HPDE6-E6E7 (cell line): ENCODE results near the gene ESYT3.
A peak's percentile ranks its signal among the peaks of the same experiment; 100 is the strongest.
"Not testable (repeated sequence)": the region's sequence is repeated elsewhere in the genome, so short reads cannot be mapped to it uniquely, and the experiment has no call there.

ENCODE experiments used
- DNase-seq: peaks from one replicate; pipeline ENCODE4 v3.0.0; 2011; ENCODE audit warnings: missing footprints; ENCODE audit errors: extremely low spot score

The ESYT3 gene

DNA sequence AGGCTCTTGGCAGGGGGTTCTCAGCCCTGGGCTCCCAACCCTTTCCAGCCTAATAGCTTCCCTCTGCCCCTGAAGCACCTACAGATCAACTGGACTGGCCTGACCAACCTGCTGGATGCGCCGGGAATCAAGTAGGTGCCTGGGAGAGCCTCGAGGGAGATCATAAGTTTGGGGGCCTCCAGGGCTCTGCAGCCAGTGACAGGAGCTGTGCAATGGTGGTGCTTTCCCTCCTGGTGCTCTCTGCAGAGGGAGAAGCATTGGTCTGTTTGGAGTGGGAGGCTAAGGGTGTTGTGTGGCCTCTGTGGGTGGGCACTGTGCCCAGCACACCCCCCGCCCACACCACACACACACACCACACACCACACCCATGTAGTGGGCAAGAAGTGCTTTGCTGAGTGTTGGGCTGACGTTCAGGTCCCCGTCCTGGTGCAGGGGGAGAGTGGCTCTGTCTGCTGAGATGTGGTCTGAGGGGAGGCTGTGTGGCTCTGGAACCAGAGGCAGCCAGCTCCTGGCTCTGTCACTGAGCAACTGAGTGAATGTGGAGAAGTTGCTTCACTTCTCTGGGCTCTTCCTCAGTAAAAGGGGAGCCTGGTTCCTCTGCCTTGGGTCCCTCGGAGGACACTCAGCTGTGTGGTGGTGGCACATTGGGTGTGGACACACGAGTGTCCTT lies 26.3 kb downstream of the ESYT3 start:
- DNase-seq: no peak

DNA sequence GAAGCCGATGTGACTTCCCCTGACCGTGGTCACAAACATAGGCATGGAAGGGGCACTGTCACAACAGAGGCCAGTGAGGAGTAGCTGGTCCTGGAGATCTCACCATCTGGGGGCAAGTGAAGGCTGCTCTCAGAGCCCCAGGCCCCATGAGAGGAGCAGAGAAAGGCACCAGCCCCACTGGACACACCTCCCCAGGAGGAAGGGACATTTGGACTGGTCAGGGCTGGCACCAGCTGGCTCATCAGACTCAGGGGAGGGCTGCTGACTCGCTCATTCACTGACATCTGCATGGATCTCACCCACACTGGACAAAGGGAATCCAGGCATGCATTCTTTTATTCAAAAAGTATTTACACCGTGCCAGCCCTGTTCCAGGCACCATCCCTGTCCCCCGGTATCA lies 26.8 kb downstream of the ESYT3 start:
- DNase-seq: no peak

DNA sequence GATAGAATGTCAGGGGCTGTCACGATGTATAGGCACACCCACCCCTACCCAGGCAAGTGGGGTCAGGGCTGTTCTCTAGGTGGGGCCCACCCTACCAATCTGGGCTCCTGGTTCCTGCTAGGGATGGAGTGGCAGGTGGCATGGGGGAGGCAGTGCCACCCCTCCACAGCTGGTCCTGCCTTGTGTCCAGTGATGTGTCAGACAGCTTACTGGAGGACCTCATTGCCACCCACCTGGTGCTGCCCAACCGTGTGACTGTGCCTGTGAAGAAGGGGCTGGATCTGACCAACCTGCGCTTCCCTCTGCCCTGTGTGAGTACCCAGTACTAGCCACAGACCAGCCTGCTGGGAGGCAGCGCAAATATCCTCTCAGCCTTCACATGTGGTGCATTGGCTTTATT lies 27.5 kb downstream of the ESYT3 start:
- no peak for DNase-seq

DNA sequence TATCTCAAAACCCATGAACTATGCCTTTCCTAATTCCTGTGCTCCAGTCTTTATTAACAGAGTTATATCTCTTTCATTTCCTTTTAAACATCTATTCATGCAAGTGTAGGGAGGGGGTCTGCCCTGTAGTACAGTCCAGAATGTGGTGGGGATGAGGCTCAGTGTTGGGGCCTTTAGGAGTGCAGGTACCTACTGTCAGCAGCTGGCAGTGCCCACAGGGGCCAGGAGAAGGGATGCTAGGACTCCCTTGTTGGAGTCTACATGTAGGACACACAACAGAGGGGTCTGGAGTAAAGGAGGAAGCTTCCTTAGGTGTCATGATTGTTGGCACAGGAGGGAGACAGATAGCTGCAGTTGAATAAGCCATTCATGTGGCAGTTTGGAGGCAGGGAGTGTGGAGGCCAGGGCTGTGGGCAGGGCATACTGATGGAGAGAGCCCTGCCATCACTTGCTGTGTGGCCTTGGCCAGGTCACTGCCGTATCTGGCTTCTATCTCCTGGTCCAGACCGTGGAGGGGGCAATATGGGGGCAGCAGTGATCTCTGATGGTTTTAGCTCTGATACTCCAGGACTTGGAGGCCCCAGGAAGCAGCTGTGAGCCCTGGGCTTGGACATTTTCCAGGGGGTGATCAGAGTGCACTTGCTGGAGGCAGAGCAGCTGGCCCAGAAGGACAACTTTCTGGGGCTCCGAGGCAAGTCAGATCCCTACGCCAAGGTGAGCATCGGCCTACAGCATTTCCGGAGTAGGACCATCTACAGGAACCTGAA lies 29.5 kb downstream of the ESYT3 start:
- no peak for DNase-seq

DNA sequence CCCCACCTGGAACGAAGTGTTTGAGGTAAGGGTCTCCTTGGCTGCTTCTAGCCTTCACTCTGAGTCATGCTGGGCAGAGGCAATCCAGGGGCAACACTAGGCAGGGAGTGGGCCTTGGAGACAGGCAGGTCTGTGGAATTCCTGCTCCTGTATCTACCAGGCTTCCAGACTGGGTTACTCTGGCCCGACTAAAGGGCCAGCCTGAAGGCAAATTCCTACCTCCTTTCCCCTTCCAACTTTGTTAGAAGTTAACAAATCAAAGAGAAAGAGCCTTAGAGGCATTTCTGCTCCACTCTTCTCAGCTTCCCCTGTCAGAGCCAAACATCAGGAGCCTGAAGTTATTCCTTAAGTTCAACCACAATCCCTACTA lies 30.1 kb downstream of the ESYT3 start:
- no peak for DNase-seq

DNA sequence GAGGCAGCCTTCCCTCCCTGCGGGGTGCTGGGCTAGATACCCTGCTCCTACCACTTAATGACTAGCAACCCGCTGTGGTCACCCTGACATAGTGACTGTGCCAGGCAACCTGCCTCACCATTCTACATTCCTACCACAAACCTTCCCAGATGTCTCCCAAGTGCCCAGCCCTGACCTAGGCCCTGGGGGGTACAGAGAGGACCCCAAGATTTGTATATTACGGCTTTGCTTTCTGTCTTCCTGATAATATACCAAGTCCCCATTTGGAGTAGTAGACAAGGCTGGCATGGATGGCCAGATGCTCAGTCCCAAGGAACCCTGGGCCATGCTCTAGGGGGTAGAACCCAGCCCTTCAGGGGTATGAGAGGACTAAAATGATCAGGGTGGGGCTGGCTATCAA lies 31.0 kb downstream of the ESYT3 start:
- DNase-seq: no peak

DNA sequence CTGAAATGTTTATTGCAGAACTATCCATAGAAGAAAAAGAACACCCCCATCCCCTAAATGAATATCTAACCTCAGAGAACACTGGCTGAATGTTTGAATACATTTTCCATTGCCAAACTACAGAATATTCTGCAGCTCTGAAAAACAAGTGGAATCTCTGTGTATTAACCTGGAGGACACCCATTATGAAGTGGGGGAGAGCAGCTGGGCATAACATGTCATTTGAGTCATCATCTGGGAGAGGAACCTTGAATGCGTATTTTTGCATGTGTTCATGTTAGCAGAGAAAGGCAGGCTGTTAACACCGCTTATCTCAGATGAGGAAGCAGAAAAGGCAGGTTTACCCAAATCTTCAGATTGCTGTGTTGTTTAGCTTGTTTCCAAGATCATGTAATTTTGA lies 31.5 kb downstream of the ESYT3 start:
- DNase-seq: no peak

DNA sequence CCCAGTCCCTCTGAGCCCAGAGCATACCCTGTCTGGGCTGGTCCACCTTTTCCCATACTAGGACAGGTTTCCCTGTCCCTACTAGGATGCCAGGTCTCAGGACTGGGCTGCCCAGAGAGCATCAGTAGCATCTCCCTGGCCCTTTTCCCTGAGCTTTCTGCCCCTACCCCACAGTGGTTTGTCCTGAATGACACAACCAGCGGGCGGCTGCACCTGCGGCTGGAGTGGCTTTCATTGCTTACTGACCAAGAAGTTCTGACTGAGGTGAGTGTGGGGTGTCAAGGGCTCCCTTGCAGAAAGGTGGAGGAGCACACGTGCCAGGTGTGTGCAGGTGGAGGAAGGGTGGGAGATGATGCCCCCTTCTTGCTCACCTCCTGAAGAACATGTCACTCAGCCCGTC lies 33.5 kb downstream of the ESYT3 start:
- DNase-seq: no peak

DNA sequence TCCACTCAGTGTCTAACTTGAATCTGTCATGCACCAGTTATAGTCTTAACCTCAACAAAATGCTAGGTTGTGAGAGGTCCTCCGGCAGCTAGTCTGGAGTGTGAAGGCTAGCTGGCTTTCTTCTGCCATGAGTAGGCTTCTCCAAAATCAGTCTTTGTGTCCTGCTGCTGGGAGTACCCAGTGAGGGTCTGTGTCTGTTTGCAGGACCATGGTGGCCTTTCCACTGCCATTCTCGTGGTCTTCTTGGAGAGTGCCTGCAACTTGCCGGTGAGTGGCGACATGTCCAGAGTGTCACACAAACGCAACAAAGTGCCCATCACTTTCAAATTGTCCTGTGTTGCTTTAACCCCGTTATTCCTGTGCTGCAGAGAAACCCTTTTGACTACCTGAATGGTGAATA lies 34.0 kb downstream of the ESYT3 start:
- no peak for DNase-seq

DNA sequence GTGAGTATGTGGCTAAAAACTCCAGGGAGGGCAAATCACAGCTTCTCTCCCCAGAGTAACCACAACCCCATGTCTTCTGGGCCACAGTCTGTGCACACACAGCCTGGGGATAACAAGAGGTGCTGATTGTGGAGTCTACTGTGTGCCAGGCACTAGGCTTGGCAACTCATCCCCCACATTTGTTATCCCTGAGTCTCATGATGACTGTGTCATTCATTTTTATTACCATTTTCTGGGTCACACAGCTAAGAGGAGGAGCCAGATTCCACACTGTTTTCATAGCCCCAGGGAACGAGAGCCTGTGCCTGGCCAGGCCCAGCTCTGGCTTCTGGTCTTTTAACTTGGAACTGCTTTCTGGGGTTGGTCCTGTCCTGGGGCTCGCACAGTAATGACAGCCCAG lies 34.5 kb downstream of the ESYT3 start:
- no peak for DNase-seq

DNA sequence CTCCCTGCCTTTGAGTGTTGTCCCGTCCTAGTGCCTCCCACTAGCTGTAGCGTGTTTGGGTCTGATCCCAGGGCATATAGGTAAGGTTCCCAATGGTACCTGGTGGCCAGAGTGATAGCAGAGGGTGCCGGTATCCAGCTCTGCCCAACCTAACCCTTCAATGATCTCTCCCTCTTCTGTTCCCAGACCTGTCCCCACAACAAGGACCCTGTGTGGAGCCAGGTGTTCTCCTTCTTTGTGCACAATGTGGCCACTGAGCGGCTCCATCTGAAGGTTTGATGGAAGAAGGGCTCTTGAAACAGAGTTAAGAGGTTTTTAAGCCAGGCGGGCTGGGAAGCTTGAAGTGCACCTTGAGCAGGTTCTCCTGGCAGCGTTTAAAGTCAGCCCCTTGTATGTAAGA lies 35.5 kb downstream of the ESYT3 start:
- no peak for DNase-seq

DNA sequence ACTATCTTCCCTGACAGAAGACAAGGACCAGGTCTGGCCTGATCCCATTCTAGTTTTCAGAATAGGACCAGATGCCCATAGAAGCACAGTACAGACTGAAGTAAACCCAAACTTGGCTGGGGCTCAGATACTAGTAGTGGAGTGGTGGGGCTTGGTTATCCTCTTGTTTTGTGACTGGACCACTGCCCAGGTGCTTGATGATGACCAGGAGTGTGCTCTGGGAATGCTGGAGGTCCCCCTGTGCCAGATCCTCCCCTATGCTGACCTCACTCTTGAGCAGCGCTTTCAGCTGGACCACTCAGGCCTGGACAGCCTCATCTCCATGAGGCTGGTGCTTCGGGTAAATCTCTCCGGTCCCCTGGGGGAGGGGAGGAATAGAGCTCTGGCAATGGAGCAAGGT lies 36.3 kb downstream of the ESYT3 start:
- no peak for DNase-seq

DNA sequence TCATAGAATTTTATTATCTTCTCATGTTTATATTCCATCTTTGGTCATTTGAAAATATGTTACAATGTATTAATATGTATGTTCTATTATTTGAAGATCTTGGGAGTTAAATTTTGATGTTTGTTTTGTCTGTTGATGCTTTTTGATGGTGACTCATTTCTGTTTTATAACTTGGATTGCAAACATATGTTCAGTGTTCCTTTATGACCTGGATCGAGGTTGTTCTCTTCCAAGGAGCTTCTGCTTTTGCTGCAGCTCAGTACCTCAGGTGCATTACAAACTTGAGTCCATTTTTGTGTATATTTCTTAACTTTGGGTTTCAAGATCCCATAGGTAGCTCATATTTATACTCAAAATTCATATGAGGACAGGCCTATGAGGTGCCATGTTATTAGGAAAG lies 37.1 kb downstream of the ESYT3 start:
- DNase-seq: no peak

DNA sequence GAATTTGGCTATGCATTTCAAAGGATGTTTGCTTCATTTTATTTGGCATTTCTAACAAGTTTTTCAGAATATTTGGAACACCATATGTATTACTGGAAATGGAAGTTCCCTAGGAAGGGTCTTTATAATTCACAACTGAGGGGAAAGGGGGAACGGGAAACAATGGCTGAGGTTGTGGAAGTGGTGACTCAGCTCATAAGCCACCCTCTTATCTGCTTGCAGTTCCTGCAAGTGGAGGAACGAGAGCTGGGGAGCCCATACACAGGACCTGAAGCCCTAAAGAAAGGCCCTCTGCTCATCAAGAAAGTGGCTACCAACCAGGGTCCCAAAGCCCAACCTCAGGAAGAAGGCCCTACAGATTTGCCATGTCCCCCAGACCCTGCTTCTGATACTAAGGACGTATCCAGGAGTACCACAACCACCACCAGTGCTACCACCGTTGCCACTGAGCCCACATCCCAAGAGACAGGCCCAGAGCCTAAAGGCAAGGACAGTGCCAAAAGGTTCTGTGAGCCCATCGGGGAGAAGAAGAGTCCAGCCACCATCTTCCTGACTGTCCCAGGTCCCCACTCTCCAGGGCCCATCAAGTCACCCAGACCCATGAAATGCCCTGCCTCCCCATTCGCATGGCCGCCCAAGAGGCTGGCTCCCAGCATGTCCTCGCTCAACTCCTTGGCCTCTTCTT lies 37.9 kb downstream of the ESYT3 start:
- no peak for DNase-seq

DNA sequence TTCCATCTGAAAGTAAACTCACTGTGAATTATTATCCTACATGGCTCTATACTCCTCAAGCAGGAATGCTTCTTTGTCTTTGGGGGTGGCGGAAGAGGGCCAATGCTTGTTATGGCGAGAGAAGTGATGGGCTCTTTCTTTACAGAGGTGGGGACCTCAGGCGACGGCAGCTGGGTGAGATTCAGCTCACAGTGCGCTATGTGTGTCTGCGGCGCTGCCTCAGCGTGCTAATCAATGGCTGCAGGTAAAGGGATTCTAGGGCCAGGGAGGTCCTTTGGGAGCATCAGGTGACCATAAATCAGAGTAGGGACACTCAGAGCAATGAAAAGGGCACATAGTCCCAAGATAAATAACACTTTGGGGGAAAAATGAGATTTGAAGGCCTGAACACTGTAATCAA lies 39.0 kb downstream of the ESYT3 start:
- DNase-seq: no peak

DNA sequence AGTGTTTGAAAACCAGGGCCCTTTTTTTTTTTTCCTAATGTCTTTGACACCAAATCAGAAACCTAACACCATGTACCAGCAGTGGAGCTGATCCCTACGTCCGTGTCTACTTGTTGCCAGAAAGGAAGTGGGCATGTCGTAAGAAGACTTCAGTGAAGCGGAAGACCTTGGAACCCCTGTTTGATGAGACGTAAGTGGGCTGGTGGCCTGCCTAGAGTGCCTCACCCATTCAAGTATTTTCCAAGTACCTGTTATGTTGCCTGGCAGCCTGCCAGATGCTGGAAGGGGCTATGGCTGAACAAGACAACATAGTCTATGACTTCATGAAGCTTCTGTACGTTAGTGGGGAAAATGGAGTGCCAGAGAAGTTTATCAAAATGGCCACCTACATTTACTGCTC lies 39.7 kb downstream of the ESYT3 start:
- DNase-seq: no peak

DNA sequence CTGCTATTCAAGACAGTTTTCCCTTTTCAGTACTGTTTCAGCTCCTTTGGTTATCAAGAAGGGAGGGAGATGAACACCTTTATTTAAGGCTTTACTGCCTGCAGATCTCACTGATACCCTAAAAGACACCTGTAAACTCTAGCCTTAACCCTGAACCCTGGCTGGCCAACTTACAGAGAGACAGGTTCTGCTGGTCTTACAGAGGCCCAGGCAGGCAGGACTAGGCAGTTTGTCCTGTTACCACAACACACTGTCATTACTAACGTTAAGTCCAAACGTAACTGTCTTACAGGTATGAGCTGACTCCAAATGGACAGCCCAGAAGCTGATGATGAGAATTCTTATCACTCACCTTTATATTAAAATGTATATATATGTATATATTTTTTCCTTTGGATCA lies 42.1 kb downstream of the ESYT3 start:
- no peak for DNase-seq

DNA sequence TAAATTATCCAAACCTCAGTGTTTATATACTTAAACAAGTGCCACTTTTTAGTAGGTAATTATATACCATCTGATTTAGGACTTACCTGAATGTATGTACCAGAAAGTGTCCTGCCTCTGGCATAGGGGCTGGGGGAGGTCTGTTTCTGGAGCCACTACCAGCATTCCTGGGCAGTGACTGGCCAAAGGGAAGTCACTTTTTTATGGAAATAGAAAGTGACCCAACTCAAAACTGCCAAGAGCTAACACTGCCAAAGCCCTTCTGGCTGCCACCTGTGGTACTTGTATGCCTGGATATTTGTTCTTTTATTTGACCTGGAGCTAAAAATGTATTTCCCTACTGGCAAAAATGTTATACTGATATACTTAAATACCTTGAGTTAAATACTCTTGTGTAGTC lies 42.7 kb downstream of the ESYT3 start:
- no peak for DNase-seq

DNA sequence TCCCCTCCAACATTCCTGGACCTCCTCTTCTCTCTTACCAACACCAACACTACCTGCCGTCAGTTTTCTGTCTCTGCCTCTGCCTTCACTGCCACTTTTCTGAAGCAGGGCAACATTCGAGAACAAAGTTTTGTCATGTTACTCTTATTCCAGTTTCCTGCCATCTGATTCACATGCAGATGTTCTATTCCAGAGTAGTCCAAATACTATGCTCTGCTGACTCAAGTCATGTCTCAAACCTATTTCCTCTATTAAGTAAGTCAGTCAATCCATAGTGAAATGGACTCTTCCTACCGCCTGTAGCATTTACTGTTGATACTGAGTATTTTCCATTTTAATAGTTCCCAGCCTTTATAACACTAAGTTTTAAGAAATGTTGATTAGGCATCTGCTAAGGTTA lies 43.4 kb downstream of the ESYT3 start:
- DNase-seq: no peak

DNA sequence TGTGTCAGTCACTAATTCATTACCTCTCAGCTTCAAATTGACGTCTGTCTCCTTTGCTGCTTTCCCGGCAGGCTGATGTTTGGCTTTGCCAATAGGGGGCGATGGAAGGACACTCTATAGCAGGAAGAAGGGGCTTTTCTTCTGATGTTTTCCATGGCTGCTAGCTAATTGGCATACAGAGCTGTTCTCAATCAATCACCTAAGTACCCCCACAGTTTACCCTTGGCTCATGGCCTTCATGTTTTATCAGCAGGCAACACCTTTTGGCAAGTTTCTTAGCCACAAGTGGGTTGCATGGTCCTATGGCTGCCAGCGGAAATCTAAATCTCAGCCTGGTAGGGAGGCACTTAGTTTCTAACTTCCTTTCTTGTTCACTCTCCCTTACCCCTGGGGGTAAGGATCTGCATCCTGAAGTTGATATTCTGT lies 45.0 kb downstream of the ESYT3 start:
- peak; percentile 21 for DNase-seq

DNA sequence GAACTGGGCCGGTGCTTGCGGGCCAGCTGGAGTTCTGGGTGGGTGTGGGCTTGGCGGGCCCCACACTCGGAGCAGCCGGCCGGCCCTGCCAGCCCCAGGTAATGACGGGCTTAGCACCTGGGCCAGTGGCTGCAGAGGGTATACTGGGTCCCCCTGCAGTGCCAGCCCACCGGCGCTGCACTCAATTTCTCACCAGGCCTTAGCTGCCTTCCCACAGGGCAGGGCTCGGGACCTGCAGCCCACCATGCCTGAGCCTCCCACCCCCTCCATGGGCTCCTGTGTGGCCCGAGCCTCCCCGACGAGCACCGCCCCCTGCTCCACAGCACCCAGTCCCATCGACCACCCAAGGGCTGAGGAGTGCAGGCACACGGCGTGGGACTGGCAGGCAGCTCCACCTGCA lies 50.3 kb downstream of the ESYT3 start:
- not testable (repeated sequence) for DNase-seq

DNA sequence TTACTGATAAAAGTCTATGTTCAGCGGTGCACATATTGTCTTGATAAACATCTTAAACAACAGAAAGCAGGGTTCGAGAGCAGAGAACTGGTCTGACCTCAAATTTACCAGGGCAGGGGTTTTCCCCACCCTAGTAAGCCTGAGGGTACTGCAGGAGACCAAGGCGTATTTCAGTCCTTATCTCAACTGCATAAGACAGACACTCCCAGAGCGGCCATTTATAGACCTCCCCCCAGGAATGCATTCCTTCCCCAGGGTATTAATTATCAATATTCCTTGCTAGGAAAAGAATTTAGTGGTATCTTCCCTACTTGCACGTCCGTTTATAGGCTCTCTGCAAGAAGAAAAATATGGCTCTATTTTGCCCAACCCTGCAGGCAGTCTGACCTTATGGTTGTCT lies 52.2 kb downstream of the ESYT3 start:
- not testable (repeated sequence) for DNase-seq

DNA sequence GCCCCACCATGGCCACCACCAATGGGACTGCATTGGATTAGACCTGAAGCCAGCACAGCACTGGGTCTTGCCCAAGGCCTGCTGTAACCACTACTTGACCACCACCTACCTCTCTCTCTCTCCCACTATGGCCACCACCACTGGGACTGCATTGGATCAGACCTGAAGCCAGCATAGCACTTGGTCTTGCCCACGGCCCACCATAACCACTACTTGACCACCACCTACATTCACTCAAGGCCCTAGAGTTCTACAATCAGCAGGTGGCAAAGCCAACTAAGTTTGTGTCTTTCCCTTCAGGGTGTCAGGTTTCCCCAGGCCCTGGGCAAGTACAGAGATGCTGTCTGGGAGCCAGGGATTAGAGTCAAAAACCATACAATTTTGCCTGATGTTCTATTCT lies 57.6 kb downstream of the ESYT3 start:
- DNase-seq: no peak
